MCF 10A (cell line): ENCODE results near the gene PSMB3. TPM values are rescaled to one million over a fixed set of nuclear protein-coding genes. Genes with fewer than 3 reads are reported as not detected.

Source experiments
- BruUV-seq: library from RNA; stranded (reverse); fragments of 400-500 nt; replicated peaks from 2 replicates; lab custom pipeline; 2021; lab: Mats Ljungman, UMichigan
- CTCF ChIA-PET: fragments of 300-600 bp; sonication (Branson Sonifier 250); formaldehyde crosslinking; extraction: SDS; loops from one replicate; lab custom pipeline; 2021; ENCODE audit warnings: antibody characterized with exemption, inconsistent platforms; lab: Yijun Ruan, JAX
- POLR2A ChIA-PET: fragments of 300-600, 350-650 bp; sonication (Branson Sonifier 250); formaldehyde crosslinking; extraction: SDS; loops from one replicate; lab custom pipeline; 2020; ENCODE audit warnings: antibody characterized with exemption, inconsistent platforms; lab: Yijun Ruan, JAX
- DNase-seq: peaks from one replicate; pipeline ENCODE4 v3.0.0-alpha.2; 2018; ENCODE audit not compliant: unreplicated experiment
- H3K27ac Mint-ChIP-seq: one replicate; pipeline ENCODE4 v1.8.0; 2022; ENCODE audit warnings: mild to moderate bottlenecking, low read depth, mixed read lengths; ENCODE audit not compliant: unreplicated experiment
- H3K27me3 Mint-ChIP-seq: one replicate; pipeline ENCODE4 v1.8.0; 2022; ENCODE audit warnings: mixed read lengths; ENCODE audit not compliant: insufficient read depth, unreplicated experiment
- H3K36me3 Mint-ChIP-seq: one replicate; pipeline ENCODE4 v1.8.0; 2022; ENCODE audit warnings: mild to moderate bottlenecking, moderate library complexity, mixed read lengths; ENCODE audit not compliant: insufficient read depth, unreplicated experiment
- H3K4me1 Mint-ChIP-seq: one replicate; pipeline ENCODE4 v1.8.0; 2022; ENCODE audit warnings: mixed read lengths; ENCODE audit not compliant: insufficient read depth, unreplicated experiment
- H3K4me3 Mint-ChIP-seq: one replicate; pipeline ENCODE4 v1.8.0; 2022; ENCODE audit warnings: mild to moderate bottlenecking, moderate library complexity, mixed read lengths; ENCODE audit not compliant: unreplicated experiment
- H3K9me3 Mint-ChIP-seq: one replicate; pipeline ENCODE4 v1.8.0; 2022; ENCODE audit warnings: mixed read lengths; ENCODE audit not compliant: unreplicated experiment
- intact Hi-C: fragments of 100-400 bp; cut with micrococcal nuclease; formaldehyde crosslinking; loops from 2 replicates; pipeline ENCODE4 v1.14.1; 2022
- total RNA-seq: library from RNA; stranded (reverse); gene quantifications from 2 replicates; pipeline ENCODE4 v1.2.3, GENCODE V29; 2022
- TF ChIP-seq, protein P1 (sequence below): fragments of 200-600 bp; IDR thresholded peaks from one replicate; pipeline ENCODE4 v1.8.0; 2022; ENCODE audit warnings: antibody characterized with exemption, mild to moderate bottlenecking; ENCODE audit not compliant: unreplicated experiment

PSMB3 gene
- total RNA-seq, 1 experiment from 2014 or later, result 145 TPM

GRCh38 chr17:38749223-38750043 is 3.1 kb upstream of the PSMB3 start:
- Mint-ChIP-seq H3K4me3 (peak overlapping the region; percentile 96), H3K27me3 (no peaks in the 10 kb centered on the region), H3K27ac (no peak overlapping the region), H3K36me3 (peaks cover 36% of the 10 kb centered on the region), H3K4me1 (peaks cover 45% of the 10 kb centered on the region), H3K9me3 (no peaks in the 10 kb centered on the region)
- DNase-seq, result peak; percentile 84
- POLR2A ChIA-PET, result interaction anchor here (0.6 to 4.4 kb wide), 12 partner anchors 12 to 1277 kb away, joined by 3 to 46 read pairs (median 3); partner anchors contain the start of genes CISD3 and LASP1
- intact Hi-C loops, result loop anchor here (10.0 kb wide), 1 partner anchor 45 kb away; the partner anchor contains the start of gene MLLT6
- TF ChIP-seq, protein P1, sequence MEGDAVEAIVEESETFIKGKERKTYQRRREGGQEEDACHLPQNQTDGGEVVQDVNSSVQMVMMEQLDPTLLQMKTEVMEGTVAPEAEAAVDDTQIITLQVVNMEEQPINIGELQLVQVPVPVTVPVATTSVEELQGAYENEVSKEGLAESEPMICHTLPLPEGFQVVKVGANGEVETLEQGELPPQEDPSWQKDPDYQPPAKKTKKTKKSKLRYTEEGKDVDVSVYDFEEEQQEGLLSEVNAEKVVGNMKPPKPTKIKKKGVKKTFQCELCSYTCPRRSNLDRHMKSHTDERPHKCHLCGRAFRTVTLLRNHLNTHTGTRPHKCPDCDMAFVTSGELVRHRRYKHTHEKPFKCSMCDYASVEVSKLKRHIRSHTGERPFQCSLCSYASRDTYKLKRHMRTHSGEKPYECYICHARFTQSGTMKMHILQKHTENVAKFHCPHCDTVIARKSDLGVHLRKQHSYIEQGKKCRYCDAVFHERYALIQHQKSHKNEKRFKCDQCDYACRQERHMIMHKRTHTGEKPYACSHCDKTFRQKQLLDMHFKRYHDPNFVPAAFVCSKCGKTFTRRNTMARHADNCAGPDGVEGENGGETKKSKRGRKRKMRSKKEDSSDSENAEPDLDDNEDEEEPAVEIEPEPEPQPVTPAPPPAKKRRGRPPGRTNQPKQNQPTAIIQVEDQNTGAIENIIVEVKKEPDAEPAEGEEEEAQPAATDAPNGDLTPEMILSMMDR, result no peak
- CTCF ChIA-PET, result no interaction called here
- BruUV-seq, result TSS peak; percentile 47

DNA sequence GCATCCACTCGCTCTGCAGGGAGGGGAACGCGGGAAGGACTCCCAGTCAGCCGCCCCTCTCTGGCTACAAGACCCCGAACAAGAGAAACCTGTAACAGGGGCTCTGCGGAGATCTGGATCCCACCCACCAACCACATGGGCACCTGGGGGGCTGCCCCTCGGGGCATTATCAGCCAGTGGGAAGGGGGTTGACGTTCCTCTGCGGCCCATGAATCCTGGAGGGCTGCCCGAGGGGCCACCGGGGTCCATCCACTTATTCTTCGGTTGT is 2.6 kb upstream of the PSMB3 start:
- TF ChIP-seq, protein P1, result no peak
- no TSS peak for BruUV-seq
- Mint-ChIP-seq H3K9me3 (no peaks in the 10 kb centered on the region), H3K27me3 (no peaks in the 10 kb centered on the region), H3K4me3 (peak overlapping the region; percentile 96), H3K36me3 (peaks cover 36% of the 10 kb centered on the region), H3K4me1 (peaks cover 41% of the 10 kb centered on the region), H3K27ac (no peak overlapping the region)
- intact Hi-C loops, result loop anchor here (10.0 kb wide), 1 partner anchor 45 kb away; the partner anchor contains the start of gene MLLT6
- CTCF ChIA-PET, result no interaction called here
- DNase-seq, result no peak
- POLR2A ChIA-PET, result interaction anchor here (0.6 to 4.4 kb wide), 10 partner anchors 11 to 1276 kb away, joined by 3 to 46 read pairs (median 3); partner anchors contain the start of genes CISD3 and LASP1

DNA sequence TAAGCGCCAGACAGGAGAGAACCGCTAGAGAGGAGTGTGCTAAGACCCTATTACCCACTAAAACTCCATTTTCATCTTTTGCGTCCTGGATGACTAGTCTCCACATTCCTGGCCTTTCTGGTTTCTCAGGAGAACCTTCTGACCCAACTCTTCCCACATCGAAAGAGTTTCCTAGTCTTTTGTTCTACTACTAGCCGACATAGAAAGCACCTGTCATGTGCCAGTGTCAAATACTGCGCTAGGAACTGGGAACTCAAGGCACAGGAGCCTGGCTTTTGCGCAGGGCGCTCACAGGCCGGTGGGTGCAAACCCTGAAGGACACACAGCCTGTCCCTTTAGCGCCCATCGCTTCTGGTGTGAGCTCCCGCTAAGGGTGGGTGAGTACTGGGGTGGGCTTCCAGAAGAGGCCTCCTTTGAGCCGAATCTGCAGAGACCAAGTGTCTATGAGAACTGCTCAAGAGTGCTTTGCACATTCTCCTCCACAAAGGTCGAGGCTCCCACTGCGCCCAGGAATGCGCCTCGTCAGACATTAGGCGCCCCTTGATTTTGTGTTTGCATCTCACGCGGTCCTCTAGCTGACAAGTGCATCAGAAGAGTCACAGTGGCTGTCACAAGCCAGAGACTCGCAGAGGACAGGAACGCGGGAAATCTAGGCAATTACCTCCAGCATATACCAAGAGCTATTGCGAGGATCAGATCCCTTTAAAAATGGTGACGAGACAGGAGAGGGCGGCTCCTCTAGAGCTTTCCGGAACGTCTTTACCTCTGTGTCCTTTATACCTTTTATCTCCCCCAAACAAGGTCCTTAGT is 2.0 kb upstream of the PSMB3 start:
- TF ChIP-seq, protein P1, result no peak
- H3K4me3 Mint-ChIP-seq, result peak overlapping the region; percentile 96
- DNase-seq, result peak; percentile 55
- no peaks in the 10 kb centered on the region for H3K9me3 Mint-ChIP-seq
- intact Hi-C loops, result loop anchor here (10.0 kb wide), 1 partner anchor 46 kb away; the partner anchor contains the start of gene MLLT6
- no TSS peak for BruUV-seq
- H3K4me1 Mint-ChIP-seq, result peaks cover 41% of the 10 kb centered on the region
- peak overlapping the region; percentile 98 for H3K27ac Mint-ChIP-seq
- H3K36me3 Mint-ChIP-seq, result peaks cover 42% of the 10 kb centered on the region
- H3K27me3 Mint-ChIP-seq, result no peaks in the 10 kb centered on the region
- ChIA-PET POLR2A (interaction anchor here (0.7 to 4.4 kb wide), 13 partner anchors 8 to 1276 kb away, joined by 3 to 46 read pairs (median 5); partner anchors contain the start of genes CISD3, LASP1, MLLT6 and PIP4K2B), CTCF (interaction anchor here (0.6 kb wide), 2 partner anchors 16 to 94 kb away, joined by 3 to 4 read pairs; no protein-coding TSS in a partner anchor)
